Natural killer cell (primary cell): ENCODE measurements around the gene C1QL3. TPM values are rescaled to one million over a fixed set of nuclear protein-coding genes. Genes with fewer than 3 reads are reported as not detected.

ENCODE experiments used
- ATAC-seq, 3 donors: fragments of 150-1000 bp in 2 of 3; fragments of 200-7000 bp in 1 of 3; cut with Tn5 transposase; 1 replicate in 1 of 3; 2 replicates in 2 of 3; pipeline ENCODE4 v1.10.0; 2021; ENCODE audit warnings: mild to moderate bottlenecking in 2 of 3, moderate library complexity in 2 of 3
- DNase-seq, 2 donors: peaks; one replicate each; pipeline versions ENCODE4 v3.0.0 to v3.0.0-alpha.2; 2013 to 2021; ENCODE audit warnings: mixed read lengths in 1 of 2
- H3K27ac ChIP-seq: one replicate; pipeline ENCODE4 v1.5.1; 2013; ENCODE audit warnings: mild to moderate bottlenecking, low read length
- H3K27me3 ChIP-seq: one replicate; pipeline ENCODE4 v1.6.1; 2013; ENCODE audit warnings: low read length; ENCODE audit not compliant: control insufficient read depth, insufficient read depth
- H3K36me3 ChIP-seq: one replicate; pipeline ENCODE4 v1.6.1; 2013; ENCODE audit warnings: low read length; ENCODE audit not compliant: control insufficient read depth, insufficient read depth
- H3K4me1 ChIP-seq: one replicate; pipeline ENCODE4 v1.6.1; 2013; ENCODE audit warnings: low read length; ENCODE audit not compliant: control insufficient read depth, insufficient read depth
- H3K4me3 ChIP-seq: one replicate; pipeline ENCODE4 v1.5.1; 2013; ENCODE audit warnings: low read length
- H3K9me3 ChIP-seq: one replicate; pipeline ENCODE4 v1.6.1; 2013; ENCODE audit warnings: low read length; ENCODE audit not compliant: control insufficient read depth, insufficient read depth
- H3K27ac Mint-ChIP-seq, 2 donors: one replicate each; pipeline ENCODE4 v1.8.0; 2022; ENCODE audit warnings: mild to moderate bottlenecking in 2 of 2, mixed read lengths in 2 of 2, moderate library complexity in 1 of 2
- H3K27me3 Mint-ChIP-seq, 2 donors: one replicate each; pipeline ENCODE4 v1.8.0; 2022; ENCODE audit warnings: low read depth in 2 of 2, mixed read lengths in 2 of 2
- H3K36me3 Mint-ChIP-seq: one replicate; pipeline ENCODE4 v1.8.0; 2022; ENCODE audit warnings: mixed read lengths
- H3K4me1 Mint-ChIP-seq, 2 donors: one replicate each; pipeline ENCODE4 v1.8.0; 2022; ENCODE audit warnings: mixed read lengths in 2 of 2
- H3K4me3 Mint-ChIP-seq: one replicate; pipeline ENCODE4 v1.8.0; 2022; ENCODE audit warnings: mild to moderate bottlenecking, moderate library complexity, mixed read lengths
- H3K9me3 Mint-ChIP-seq, 2 donors: one replicate each; pipeline ENCODE4 v1.8.0; 2022; ENCODE audit warnings: mixed read lengths in 2 of 2
- CTCF ChIP-seq: fragments of 200-600 bp; IDR thresholded peaks from one replicate; pipeline ENCODE4 v1.8.0; 2022; ENCODE audit warnings: antibody characterized with exemption
- WGBS: methylation state at CpG from one replicate; pipeline ENCODE4 v1.1.7; 2013; ENCODE audit warnings: missing lambda C conversion rate; ENCODE audit not compliant: insufficient coverage; 5-methylcytosine and 5-hydroxymethylcytosine counted together
- intact Hi-C: fragments of 100-400 bp; cut with micrococcal nuclease; formaldehyde crosslinking; loops from one replicate; pipeline ENCODE4 v1.14.2; 2022
- total RNA-seq, 4 donors: library from RNA; stranded (reverse); fragments of 120-200 nt in 1 of 4; gene quantifications; one replicate each; pipeline versions ENCODE4 v1.2.3 to v1.2.4, GENCODE V29; 2013 to 2022

Gene C1QL3
- total RNA-seq, 3 donors from 2014 or later (not counting 1 experiment from before 2014, with no cell fraction given): 0.29 TPM; not detected in 2

GRCh38 chr10:16529853-16530252 is 8.2 kb upstream of the C1QL3 start:
- ATAC-seq (peak in 2 of 3 donors; percentile 29 to 80), DNase-seq (no peak)
- Mint-ChIP-seq H3K27me3 (peaks cover 26 to 63% of the 10 kb centered on the region in 2 donors), H3K9me3 (no peaks in the 10 kb centered on the region), H3K4me1 (peaks cover 5 to 7% of the 10 kb centered on the region in 2 donors), H3K36me3 (no peaks in the 10 kb centered on the region), H3K27ac (no peak overlapping the region), H3K4me3 (no peak overlapping the region)
- no peak overlapping the region for H3K4me3 ChIP-seq
- no peaks in the 10 kb centered on the region for H3K36me3 ChIP-seq
- no peak overlapping the region for H3K27ac ChIP-seq
- H3K9me3 ChIP-seq: no peaks in the 10 kb centered on the region
- no peak for TF ChIP-seq CTCF
- 76% methylated on average over 3 of the region's 3 CpGs for WGBS
- no peaks in the 10 kb centered on the region for H3K4me1 ChIP-seq
- intact Hi-C loops: no loop called here
- H3K27me3 ChIP-seq: no peaks in the 10 kb centered on the region

DNA sequence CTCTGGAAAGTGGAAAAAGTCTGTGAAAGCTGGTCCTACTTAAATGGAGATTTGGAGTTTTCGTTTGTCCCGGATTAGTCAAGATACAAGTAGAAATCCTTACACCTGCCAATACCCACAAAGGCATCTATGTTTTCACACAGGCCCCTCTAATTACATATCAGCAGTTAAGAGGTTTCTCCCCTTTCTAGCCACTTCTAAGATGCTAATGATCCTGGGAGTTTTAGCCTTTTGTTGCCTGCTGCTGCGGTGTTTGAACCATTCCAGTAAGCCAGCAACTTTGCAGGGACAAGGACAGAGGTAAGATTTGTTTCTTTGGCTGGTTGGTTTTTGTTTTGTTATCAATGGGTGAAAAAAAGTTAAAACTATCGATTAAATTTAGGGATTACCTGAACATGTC is 5.8 kb upstream of the C1QL3 start:
- H3K9me3 Mint-ChIP-seq: no peaks in the 10 kb centered on the region
- ATAC-seq: no peak
- peaks cover 36 to 83% of the 10 kb centered on the region in 2 donors for H3K27me3 Mint-ChIP-seq
- no peak overlapping the region for H3K27ac Mint-ChIP-seq
- Histone ChIP-seq H3K27me3 (peaks cover 10% of the 10 kb centered on the region), H3K4me1 (no peaks in the 10 kb centered on the region), H3K9me3 (no peaks in the 10 kb centered on the region), H3K36me3 (no peaks in the 10 kb centered on the region), H3K27ac (no peak overlapping the region), H3K4me3 (no peak overlapping the region)
- no peak overlapping the region for H3K4me3 Mint-ChIP-seq
- peaks cover 5 to 7% of the 10 kb centered on the region in 2 donors for H3K4me1 Mint-ChIP-seq
- WGBS: 100% methylated on average over 2 of the region's 4 CpGs
- intact Hi-C loops: no loop called here
- DNase-seq: no peak
- no peak for TF ChIP-seq CTCF
- no peaks in the 10 kb centered on the region for H3K36me3 Mint-ChIP-seq

- peaks cover 33% of the 10 kb centered on the region in 2 donors for H3K27me3 Mint-ChIP-seq
- H3K9me3 ChIP-seq: no peaks in the 10 kb centered on the region
- peak overlapping the region; percentile 62 for H3K4me3 Mint-ChIP-seq
- peaks cover 21% of the 10 kb centered on the region for H3K27me3 ChIP-seq
- 2% methylated on average over 39 of the region's 39 CpGs for WGBS
- no peak for TF ChIP-seq CTCF
- no peaks in the 10 kb centered on the region for H3K36me3 Mint-ChIP-seq
- H3K4me1 Mint-ChIP-seq: peaks cover 0 to 6% of the 10 kb centered on the region in 2 donors
- intact Hi-C loops: no loop called here
- DNase-seq: peak in 1 of 2 donors; percentile 22
- no peak overlapping the region for H3K27ac ChIP-seq
- ATAC-seq: peak; percentile 21 to 69 (median 33)
- peaks cover 15% of the 10 kb centered on the region for H3K4me1 ChIP-seq
- H3K4me3 ChIP-seq: peak overlapping the region; percentile 19
- no peaks in the 10 kb centered on the region for H3K9me3 Mint-ChIP-seq
- no peak overlapping the region for H3K27ac Mint-ChIP-seq
- H3K36me3 ChIP-seq: no peaks in the 10 kb centered on the region
Observed at GRCh38 chr10:16520900-16521299, 779 bp downstream of the C1QL3 start.
